Measurements from ENCODE around the gene PGAM2.

Gene PGAM2

DNA sequence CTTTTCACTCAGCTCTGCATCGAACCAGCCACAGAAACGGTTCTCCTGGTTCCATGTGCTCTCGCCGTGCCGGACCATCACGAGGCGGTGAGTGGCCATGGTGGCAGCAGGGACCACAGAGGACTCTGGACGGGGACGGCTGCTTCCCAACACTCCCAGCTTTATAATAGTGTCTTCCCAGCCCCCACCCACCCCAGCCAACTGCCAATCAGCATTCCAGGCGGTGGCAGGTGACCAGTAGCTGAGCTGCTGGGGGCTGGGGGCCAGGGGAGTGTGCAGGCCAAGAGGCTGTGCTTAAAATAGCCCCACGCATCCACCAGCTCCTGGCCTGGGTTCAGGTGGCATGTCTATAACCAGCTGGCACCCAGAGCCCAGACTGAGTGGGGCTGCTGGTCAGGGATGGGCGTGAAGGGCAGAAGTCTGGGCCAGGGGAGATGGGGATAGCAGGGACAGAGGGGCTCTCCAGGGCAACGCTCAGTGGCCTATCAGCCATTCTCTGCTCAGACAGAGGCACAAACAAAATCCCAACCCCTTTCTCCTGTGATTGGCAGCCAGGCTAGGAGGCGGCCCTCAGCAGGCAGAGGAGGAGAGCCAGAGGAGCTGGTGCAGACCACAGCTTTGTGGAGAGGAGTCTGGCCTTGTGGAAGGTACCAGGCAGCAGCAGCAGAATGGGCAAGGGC lies at the start of gene PGAM2:
Gene PGAM2 (minus strand): TSS at position 137 of the 680 bp plus-strand sequence. CDS start 38 bp downstream, at position 99.
- DNase-seq (ENCODE audit: low spot score), result no peak

- no peak for DNase-seq (ENCODE audit: low spot score)
Observed at GRCh38 chr7:44114586-44115310, 49.4 kb upstream of the PGAM2 start.

- DNase-seq (ENCODE audit: low spot score), result no peak
Observed at GRCh38 chr7:44113764-44114354, 48.5 kb upstream of the PGAM2 start.

- no peak for DNase-seq (ENCODE audit: low spot score)
Observed at GRCh38 chr7:44112997-44113763, 47.8 kb upstream of the PGAM2 start.

DNA sequence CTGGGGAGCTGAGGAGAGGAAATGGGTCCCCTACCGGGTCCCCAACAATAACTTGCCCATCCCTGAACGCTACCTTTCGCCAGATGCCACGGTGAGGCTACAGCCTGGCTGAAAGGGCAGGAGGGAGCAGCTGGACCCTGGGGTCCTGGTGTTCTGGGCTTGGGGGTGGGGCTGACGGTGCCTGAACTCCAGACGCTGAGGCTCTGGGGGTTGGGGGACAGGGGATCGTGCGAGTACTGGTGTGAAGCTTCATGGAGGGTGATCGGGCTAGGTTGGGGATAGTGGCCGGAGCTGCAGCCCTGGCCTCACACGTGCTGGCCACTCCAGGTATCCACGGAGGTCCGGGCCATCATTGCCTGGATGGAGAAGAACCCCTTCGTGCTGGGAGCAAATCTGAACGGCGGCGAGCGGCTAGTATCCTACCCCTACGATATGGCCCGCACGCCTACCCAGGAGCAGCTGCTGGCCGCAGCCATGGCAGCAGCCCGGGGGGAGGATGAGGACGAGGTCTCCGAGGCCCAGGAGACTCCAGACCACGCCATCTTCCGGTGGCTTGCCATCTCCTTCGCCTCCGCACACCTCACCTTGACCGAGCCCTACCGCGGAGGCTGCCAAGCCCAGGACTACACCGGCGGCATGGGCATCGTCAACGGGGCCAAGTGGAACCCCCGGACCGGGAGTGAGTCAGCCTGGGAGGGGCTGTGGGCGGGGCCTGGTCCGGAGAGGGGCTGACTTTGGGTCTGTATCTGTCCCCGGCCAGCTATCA lies 47.0 kb upstream of the PGAM2 start:
- DNase-seq (ENCODE audit: low spot score), result no peak

GRCh38 chr7:44111761-44112160 lies 46.4 kb upstream of the PGAM2 start:
- DNase-seq (ENCODE audit: low spot score), result no peak

DNA sequence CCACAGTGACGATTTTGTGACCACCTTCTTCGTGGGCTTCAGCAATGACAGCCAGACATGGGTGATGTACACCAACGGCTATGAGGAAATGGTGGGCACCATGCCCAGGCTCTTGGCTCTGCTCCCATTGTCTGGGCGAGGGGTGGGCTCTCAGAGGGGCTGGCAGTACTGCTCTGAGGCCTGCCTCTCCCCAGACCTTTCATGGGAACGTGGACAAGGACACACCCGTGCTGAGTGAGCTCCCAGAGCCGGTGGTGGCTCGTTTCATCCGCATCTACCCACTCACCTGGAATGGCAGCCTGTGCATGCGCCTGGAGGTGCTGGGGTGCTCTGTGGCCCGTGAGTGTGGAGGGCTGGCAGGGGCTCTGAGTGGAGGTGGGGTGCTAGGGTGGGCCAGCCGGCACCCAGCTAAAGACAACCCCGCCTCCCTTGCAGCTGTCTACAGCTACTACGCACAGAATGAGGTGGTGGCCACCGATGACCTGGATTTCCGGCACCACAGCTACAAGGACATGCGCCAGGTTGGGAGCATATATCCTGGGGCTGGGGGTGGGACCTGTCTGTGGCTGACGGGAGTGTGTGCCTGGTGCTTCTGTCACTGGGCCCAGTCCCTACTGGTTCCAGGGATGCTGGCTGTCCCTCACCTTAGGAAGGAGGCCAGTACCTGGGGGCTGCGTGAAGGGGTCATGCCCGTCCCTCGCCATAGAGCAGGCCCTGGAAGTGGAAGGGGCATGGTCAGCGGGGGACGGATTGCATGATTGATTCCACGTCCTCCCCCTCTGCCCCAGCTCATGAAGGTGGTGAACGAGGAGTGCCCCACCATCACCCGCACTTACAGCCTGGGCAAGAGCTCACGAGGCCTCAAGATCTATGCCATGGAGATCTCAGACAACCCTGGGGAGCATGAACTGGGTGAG lies 45.6 kb upstream of the PGAM2 start:
- DNase-seq (ENCODE audit: low spot score), result no peak

- DNase-seq (ENCODE audit: low spot score), result no peak
Observed at GRCh38 chr7:44109991-44110390, 44.6 kb upstream of the PGAM2 start.

- DNase-seq (ENCODE audit: low spot score), result no peak
Observed at GRCh38 chr7:44108768-44109750, 43.7 kb upstream of the PGAM2 start.

DNA sequence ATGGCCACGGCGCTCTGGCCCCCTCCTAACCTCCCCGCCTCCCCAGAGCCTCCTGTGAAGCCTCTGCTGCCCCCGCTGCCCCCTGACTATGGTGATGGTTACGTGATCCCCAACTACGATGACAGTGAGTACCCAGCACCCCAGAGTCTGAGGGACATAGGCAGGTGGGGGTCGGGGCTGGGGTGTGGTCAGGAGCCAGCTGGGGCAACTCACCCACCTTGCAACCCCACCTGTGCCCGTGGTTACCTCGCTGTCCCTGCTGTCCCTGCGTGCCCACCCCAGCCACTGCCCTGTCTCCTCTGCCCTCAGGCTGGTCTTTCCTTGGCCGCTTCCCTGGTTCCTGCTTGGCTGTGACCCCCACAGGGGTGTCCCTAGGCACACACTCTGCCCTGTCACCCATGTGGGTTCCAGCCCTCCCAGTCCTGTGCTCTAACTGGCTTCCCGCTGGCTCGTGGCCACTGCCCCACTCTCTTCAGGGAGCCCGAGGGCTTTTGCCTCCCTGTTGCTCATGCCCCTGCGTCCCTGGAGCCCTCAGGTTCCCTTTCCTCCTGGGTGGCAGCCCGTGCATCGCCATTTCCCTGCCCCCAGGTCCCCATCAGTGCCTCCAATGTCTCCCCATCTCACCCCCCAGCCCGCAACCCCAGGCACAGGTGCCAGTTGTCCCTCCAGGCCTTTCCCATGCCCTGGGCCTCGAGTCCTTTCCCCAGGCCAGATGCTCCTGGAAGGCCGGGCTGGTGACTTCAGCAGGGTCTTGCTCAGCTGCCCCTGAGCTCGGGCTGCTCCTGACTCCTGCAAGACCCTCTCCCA lies 42.8 kb upstream of the PGAM2 start:
- DNase-seq (ENCODE audit: low spot score), result no peak

DNA sequence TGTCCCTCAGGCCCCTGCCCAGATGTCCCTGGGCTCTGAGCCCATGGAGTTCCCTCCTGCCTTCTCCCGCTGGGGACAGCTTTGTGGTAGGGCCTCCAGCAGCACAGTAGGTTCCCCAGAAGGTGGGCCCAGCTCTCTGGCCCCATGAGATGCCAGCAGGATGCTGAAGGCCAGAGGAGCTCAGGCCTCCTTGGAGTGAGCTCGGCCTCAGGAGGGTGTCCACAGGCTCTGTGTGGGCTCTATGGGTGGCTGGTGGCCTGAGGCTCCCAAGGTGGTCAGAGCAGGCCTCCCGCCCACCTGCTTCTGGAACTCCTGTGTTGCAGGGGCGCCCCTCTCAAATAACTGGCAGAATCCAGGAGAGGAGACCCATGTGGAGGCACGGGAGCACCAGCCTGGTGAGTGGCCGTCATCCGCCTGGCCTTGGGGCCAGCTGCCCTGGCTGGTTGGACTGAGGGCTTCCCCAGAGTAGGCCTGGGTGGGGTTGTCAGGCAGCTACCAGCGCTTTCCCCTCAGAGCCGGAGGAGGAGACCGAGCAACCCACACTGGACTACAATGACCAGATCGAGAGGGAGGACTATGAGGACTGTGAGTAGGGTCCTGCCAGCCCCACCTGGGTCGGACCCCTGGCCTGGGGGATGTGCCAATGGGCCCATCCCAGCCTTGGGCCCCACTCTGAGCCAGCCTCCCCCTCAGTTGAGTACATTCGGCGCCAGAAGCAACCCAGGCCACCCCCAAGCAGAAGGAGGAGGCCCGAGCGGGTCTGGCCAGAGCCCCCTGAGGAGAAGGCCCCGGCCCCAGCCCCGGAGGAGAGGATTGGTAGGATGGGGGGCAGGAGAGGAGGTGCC lies 42.0 kb upstream of the PGAM2 start:
- DNase-seq (ENCODE audit: low spot score), result no peak

DNA sequence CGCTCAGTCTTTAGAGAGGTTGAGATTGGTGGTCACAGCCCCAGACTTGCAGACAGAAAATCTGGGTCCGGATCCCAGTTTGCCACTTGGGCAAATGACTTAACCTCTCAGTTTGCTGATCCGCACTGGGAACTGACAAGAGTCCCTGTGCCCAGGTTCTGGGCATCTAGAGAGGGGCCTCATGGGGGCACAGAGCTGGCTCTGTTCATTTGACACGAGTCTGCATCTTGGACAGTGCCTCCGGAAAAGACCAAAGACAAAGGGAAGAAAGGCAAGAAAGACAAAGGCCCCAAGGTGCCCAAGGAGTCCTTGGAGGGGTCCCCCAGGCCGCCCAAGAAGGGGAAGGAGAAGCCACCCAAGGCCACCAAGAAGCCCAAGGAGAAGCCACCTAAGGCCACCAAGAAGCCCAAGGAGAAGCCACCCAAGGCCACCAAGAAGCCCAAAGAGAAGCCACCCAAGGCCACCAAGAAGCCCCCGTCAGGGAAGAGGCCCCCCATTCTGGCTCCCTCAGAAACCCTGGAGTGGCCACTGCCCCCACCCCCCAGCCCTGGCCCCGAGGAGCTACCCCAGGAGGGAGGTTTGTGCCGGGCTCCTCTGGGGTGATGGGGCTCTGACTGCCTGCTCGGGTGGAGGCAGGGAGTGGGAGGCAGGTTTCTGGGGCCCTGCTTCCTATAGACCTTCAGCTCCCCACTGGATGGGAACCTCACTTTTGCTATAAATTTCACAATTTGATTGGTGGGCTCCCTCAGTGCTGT lies 41.1 kb upstream of the PGAM2 start:
- no peak for DNase-seq (ENCODE audit: low spot score)

GRCh38 chr7:44105832-44106231 lies 40.5 kb upstream of the PGAM2 start:
- DNase-seq (ENCODE audit: low spot score), result no peak

DNA sequence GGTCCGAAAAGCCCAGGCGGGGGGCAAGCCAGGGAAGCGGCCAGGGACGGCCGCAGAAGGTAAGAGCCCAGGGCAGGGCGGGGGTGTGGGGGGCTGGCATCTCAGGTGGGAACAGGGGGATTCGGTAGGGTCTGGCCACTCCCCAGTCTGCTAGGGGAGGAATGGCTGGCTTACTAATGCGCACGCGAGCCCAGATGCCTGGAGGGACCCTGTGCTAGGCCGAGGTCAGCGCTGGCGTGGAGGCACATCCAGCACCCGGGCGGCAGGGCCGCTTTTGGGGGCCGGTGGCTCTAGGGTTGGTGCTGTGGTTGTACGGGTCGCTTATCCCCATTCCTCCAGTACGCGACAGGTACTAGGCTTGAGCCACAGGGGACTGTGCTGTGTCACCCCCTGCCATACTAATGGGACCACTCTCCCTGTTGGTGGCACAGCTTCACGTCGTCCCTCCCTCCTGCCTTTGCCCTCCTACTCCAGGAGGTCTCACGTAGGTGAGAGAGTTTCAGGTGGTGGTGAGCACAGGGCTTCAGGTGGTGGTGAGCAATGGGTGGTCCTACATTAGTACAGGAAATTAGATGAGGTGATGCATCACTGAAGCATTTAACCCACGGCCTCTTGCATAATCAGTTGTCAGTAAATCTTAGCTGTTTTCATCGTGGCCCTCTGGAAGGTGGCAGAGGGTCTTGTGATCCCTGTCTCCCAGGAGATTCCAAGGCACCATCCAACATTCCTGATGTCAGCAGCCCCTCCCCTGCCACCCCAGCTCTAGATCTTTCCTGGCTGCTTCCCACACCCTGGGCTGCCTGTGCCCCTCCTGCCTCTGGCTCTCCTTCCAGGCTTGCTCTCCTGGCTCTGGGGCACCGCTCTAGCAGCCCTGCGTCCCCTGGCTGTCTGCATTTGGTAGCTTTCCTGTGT lies 39.7 kb upstream of the PGAM2 start:
- DNase-seq (ENCODE audit: low spot score), result no peak

- DNase-seq (ENCODE audit: low spot score), result peak; percentile 8
Observed at GRCh38 chr7:44103923-44104859, 38.8 kb upstream of the PGAM2 start, which contains the start of gene AEBP1. Gene AEBP1, plus strand, starts transcription at chr7:44104345. Its CDS starts 321 bp downstream, at chr7:44104666.
